Activated CD4-positive, alpha-beta T cell treated with anti-CD3 and anti-CD28 coated beads, Interleukin-2, amount 10 ng/mL, durations not matched to agents 7 days and 5 days (primary cell): Measurements from ENCODE around the gene MTREX. TPM values are rescaled to one million over a fixed set of nuclear protein-coding genes. Genes with fewer than 3 reads are reported as not detected.

Experiments used
- CTCF ChIA-PET: fragments of 350-600 bp; sonication (Branson Sonifier 250); formaldehyde crosslinking; loops from one replicate; lab custom pipeline; 2021; ENCODE audit warnings: antibody characterized with exemption; lab: Charles Lee
- POLR2A ChIA-PET: fragments of 350-600 bp; sonication (Branson Sonifier 250); formaldehyde crosslinking; loops from one replicate; lab custom pipeline; 2021; ENCODE audit warnings: antibody characterized with exemption; lab: Charles Lee
- DNase-seq: peaks from one replicate; pipeline ENCODE4 v3.0.0-alpha.2; 2020
- H3K27ac Mint-ChIP-seq: one replicate; pipeline ENCODE4 v1.8.0; 2021; ENCODE audit warnings: mild to moderate bottlenecking, moderate library complexity, mixed read lengths
- H3K27me3 Mint-ChIP-seq: one replicate; pipeline ENCODE4 v1.8.0; 2021; ENCODE audit warnings: mixed read lengths
- H3K36me3 Mint-ChIP-seq: one replicate; pipeline ENCODE4 v1.8.0; 2021; ENCODE audit warnings: low read depth, mixed read lengths
- H3K4me1 Mint-ChIP-seq: one replicate; pipeline ENCODE4 v1.8.0; 2021; ENCODE audit warnings: mixed read lengths
- H3K4me3 Mint-ChIP-seq: one replicate; pipeline ENCODE4 v1.8.0; 2021; ENCODE audit warnings: mild to moderate bottlenecking, moderate library complexity, mixed read lengths
- H3K9me3 Mint-ChIP-seq: one replicate; pipeline ENCODE4 v1.8.0; 2021; ENCODE audit warnings: mixed read lengths
- total RNA-seq, 2 experiments: library from RNA; stranded (reverse); gene quantifications; one replicate each; pipeline ENCODE4 v1.2.3, GENCODE V29; 2021

Gene MTREX
- total RNA-seq, 2 experiments from 2014 or later: 71.8 to 76.1 TPM

DNA sequence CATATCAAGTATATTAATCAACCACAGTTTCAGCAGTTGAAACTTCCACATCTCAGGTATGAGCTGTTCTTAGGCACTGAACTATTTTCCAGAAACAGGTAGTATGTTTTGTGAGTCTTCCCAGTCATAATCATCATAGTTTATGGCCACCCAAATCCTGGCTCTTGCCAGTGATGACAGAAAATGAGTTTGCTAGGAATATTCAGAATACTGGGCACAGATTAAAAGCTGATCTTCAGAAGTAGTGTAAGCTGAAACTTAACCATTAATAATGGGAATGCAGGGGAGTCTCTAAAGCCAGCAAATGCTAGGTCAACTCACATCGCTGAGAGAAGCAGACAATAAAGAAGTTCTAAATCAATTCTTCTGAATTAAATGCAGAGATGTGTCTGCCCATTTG, 162.5 kb downstream of the MTREX start:
- CTCF ChIA-PET: no interaction called here
- H3K4me3 Mint-ChIP-seq: no peak overlapping the region
- H3K27ac Mint-ChIP-seq: no peak overlapping the region
- POLR2A ChIA-PET: no interaction called here
- DNase-seq: no peak
- H3K9me3 Mint-ChIP-seq: no peaks in the 10 kb centered on the region
- peaks cover 2% of the 10 kb centered on the region for H3K4me1 Mint-ChIP-seq
- H3K36me3 Mint-ChIP-seq: peaks cover 17% of the 10 kb centered on the region
- H3K27me3 Mint-ChIP-seq: no peaks in the 10 kb centered on the region

DNA sequence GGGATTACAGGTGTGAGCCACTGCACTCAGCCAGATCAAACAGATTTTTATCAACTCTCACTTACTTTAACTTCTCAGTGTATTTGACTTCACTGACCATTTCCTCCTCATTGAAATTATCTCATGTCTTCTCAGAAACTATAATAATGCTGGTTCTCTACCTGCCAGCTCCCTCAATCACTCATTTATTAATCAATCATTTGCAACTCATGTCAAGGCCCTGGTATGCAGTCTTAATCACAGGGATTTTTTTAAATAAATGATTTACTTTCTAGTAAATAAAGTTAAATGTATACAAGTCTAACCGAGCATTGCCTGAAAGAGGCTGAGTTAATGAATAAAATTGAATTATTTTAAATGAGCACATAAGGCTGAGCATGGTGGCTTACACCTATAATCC, 163.7 kb downstream of the MTREX start:
- CTCF ChIA-PET: no interaction called here
- POLR2A ChIA-PET: no interaction called here

DNA sequence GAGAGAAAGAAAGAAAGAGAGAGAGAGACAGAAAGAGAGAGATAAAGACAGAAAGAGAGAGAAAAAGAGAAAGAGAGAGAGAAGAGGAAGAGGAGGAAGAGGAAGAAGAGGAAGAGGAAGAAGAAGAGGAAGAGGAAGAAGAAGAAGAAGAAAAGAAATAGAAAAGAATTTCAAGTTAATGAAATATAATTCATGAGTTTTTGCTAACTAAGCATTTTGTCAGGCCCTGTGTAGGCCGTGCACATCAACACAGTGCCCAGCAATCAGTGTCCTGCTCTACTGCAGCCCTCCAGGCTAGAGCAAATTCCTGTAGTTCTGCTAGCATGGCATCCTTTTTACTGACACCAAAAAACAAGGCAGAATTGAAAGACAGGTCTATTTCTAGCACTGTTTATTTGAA, 164.9 kb downstream of the MTREX start:
- no peaks in the 10 kb centered on the region for H3K9me3 Mint-ChIP-seq
- H3K27me3 Mint-ChIP-seq: no peaks in the 10 kb centered on the region
- no peak overlapping the region for H3K27ac Mint-ChIP-seq
- ChIA-PET CTCF (no interaction called here), POLR2A (no interaction called here)
- no peak for DNase-seq
- H3K4me1 Mint-ChIP-seq: peaks cover 2% of the 10 kb centered on the region
- no peak overlapping the region for H3K4me3 Mint-ChIP-seq
- peaks cover 7% of the 10 kb centered on the region for H3K36me3 Mint-ChIP-seq

More for the DNA sequence above, 163.7 kb downstream of the MTREX start:
- no peaks in the 10 kb centered on the region for H3K9me3 Mint-ChIP-seq
- DNase-seq: no peak
- peaks cover 2% of the 10 kb centered on the region for H3K4me1 Mint-ChIP-seq
- no peak overlapping the region for H3K4me3 Mint-ChIP-seq
- H3K27ac Mint-ChIP-seq: no peak overlapping the region
- H3K27me3 Mint-ChIP-seq: no peaks in the 10 kb centered on the region
- peaks cover 10% of the 10 kb centered on the region for H3K36me3 Mint-ChIP-seq

Other genes with a start within 250 kb of the MTREX start
- 100 to 1,000 TPM; 165 to 168 TPM for gene GZMA, start 205.3 kb upstream of the MTREX start, total RNA-seq
- gene GPX8, start 147.8 kb upstream of the MTREX start, total RNA-seq: not detected
- gene CDC20B, start 134.8 kb upstream of the MTREX start, total RNA-seq: under 1 TPM in 1 of 2 experiments, not detected in 1; 0.12 TPM
- not detected for gene MCIDAS, start 80.7 kb upstream of the MTREX start, total RNA-seq
- gene CCNO, start 74.4 kb upstream of the MTREX start, total RNA-seq: not detected
- gene DHX29, start 295 bp upstream of the MTREX start, total RNA-seq: 10 to 100 TPM; 18.7 to 19.3 TPM
- gene PLPP1, start 227.0 kb downstream of the MTREX start, total RNA-seq: 10 to 100 TPM; 15.3 to 18.3 TPM